K562 (cell line): ENCODE measurements around the gene SPATA6. TPM values are rescaled to one million over a fixed set of nuclear protein-coding genes. Genes with fewer than 3 reads are reported as not detected.

Experiments used
- ATAC-seq: fragments of 200-7000 bp; cut with Tn5 transposase; 3 replicates; pipeline ENCODE4 v1.9.1; 2020; ENCODE audit warnings: moderate library complexity
- BruUV-seq: library from RNA; stranded (reverse); fragments of 400-500 nt; replicated peaks from 2 replicates; lab custom pipeline; 2021; lab: Mats Ljungman, UMichigan
- CTCF ChIA-PET: fragments of 300-600 bp; formaldehyde crosslinking; extraction: SDS; loops from one replicate; lab custom pipeline; 2021; ENCODE audit warnings: low intra/inter-chr PET ratio; lab: Yijun Ruan, JAX
- POLR2A ChIA-PET: fragments of 300-600, 350-650 bp; sonication (Branson Sonifier 250); formaldehyde crosslinking; extraction: SDS; loops from one replicate; lab custom pipeline; 2021; ENCODE audit warnings: antibody characterized with exemption, inconsistent platforms; lab: Yijun Ruan, JAX
- DNase-seq, 4 experiments: peaks; one replicate each; pipeline versions ENCODE4 v3.0.0 to v3.0.0-alpha.2; 2011 to 2018; ENCODE audit warnings: low spot score in 3 of 4, mixed read lengths in 3 of 4; ENCODE audit errors: extremely low read depth in 1 of 4
- FAIRE-seq: peaks from 2 replicates; lab custom pipeline; 2011; peaks lifted over from hg19 to GRCh38; lab: Jason Lieb, UNC
- H2AFZ ChIP-seq: 2 replicates; pipeline ENCODE4 v1.6.0; 2011; ENCODE audit warnings: low read depth, low read length, control low read depth, inconsistent platforms
- H3K27ac ChIP-seq: fragments of 200-600 bp; 3 replicates; pipeline ENCODE4 v1.8.0; 2011; ENCODE audit warnings: low read depth, mild to moderate bottlenecking, control low read depth, inconsistent platforms, low read length, moderate library complexity, mixed read lengths; ENCODE audit errors: extremely low read depth
- H3K27me3 ChIP-seq, 2 experiments: fragments of 300-600 bp in 1 of 2; 2 replicates in 1 of 2; 3 replicates in 1 of 2; pipeline versions ENCODE4 v1.6.0 to v1.8.0; 2011; ENCODE audit warnings: inconsistent platforms in 2 of 2, low read length in 2 of 2, mild to moderate bottlenecking in 1 of 2, mixed read lengths in 1 of 2, moderate library complexity in 1 of 2; ENCODE audit not compliant: control insufficient read depth in 2 of 2, insufficient read depth in 2 of 2
- H3K36me3 ChIP-seq: fragments of 300-600 bp; 3 replicates; pipeline ENCODE4 v1.8.0; 2011; ENCODE audit warnings: mild to moderate bottlenecking, low read length, inconsistent platforms; ENCODE audit not compliant: control insufficient read depth, insufficient read depth
- H3K4me1 ChIP-seq, 2 experiments: fragments of 200-600 bp in 1 of 2; replicated peaks in 1 of 2; 2 replicates in 1 of 2; 3 replicates in 1 of 2; pipeline versions ENCODE4 v1.5.1 to v1.8.0; 2011; ENCODE audit warnings: inconsistent platforms in 2 of 2, low read length in 2 of 2, mild to moderate bottlenecking in 1 of 2, mixed read lengths in 1 of 2, moderate library complexity in 1 of 2; ENCODE audit not compliant: control insufficient read depth in 2 of 2, insufficient read depth in 2 of 2
- H3K4me2 ChIP-seq: 2 replicates; pipeline ENCODE4 v1.6.1; 2011; ENCODE audit warnings: low read length, control low read depth, inconsistent platforms, mixed read lengths; ENCODE audit not compliant: insufficient read depth
- H3K4me3 ChIP-seq: fragments of 200-600 bp; sonication (generic), shearing (Covaris generic); 2 replicates; pipeline ENCODE4 v1.5.1; 2016; ENCODE audit warnings: control low read depth, inconsistent platforms
- H3K79me2 ChIP-seq: fragments of 200-600 bp; 3 replicates; pipeline ENCODE4 v1.8.0; 2011; ENCODE audit warnings: low read length, inconsistent platforms; ENCODE audit not compliant: control insufficient read depth, insufficient read depth
- H3K9ac ChIP-seq, 2 experiments: 2 replicates each; pipeline versions ENCODE4 v1.6.0 to v1.6.1; 2011; ENCODE audit warnings: low read depth in 2 of 2, low read length in 2 of 2, control low read depth in 1 of 2, inconsistent platforms in 1 of 2, mild to moderate bottlenecking in 1 of 2, mixed read lengths in 1 of 2; ENCODE audit not compliant: insufficient read depth in 1 of 2
- H3K9me1 ChIP-seq: one replicate; pipeline ENCODE4 v1.6.0; 2011; ENCODE audit warnings: inconsistent platforms, mild to moderate bottlenecking, low read length, moderate library complexity; ENCODE audit not compliant: control insufficient read depth, insufficient read depth
- H3K9me3 ChIP-seq: replicated peaks from 2 replicates; pipeline ENCODE4 v1.5.1; 2011; ENCODE audit warnings: low read depth, low read length, inconsistent platforms; ENCODE audit not compliant: control insufficient read depth, insufficient read depth
- H4K20me1 ChIP-seq: replicated peaks from 2 replicates; pipeline ENCODE4 v1.6.1; 2011; ENCODE audit warnings: low read length, inconsistent platforms, mixed read lengths; ENCODE audit not compliant: control insufficient read depth, insufficient read depth
- WGBS: fragments of 100-300 bp; shearing (Covaris generic); methylation state at CpG from one replicate; pipeline ENCODE4 v1.1.6; 2016; ENCODE audit warnings: low coverage, mixed read lengths; ENCODE audit not compliant: insufficient coverage; ENCODE audit errors: missing lambda C conversion rate; 5-methylcytosine and 5-hydroxymethylcytosine counted together
- in situ Hi-C: fragments of 300-500 bp; cut with MboI; formaldehyde crosslinking; loops from 4 replicates; pipeline ENCODE4 v1.15.0; 2018; ENCODE audit warnings: inconsistent platforms, mixed read lengths
- intact Hi-C: fragments of 100-400 bp; cut with micrococcal nuclease; formaldehyde crosslinking; loops from 2 replicates; pipeline ENCODE4 v1.14.2; 2022
- polyA plus RNA-seq, 8 experiments: library from polyadenylated mRNA; depleted of rRNA in 4 of 8; stranded (reverse) in 5 of 8; unstranded in 3 of 8; fragments of >200 nt; fragmentation: Nextera tagmentation in 2 of 8; fragmentation: Illumina TruSeq in 1 of 8; extraction: Ambion mirVana in 2 of 8; extraction: Trizol in 1 of 8; gene quantifications; 2 replicates each; pipeline versions ENCODE4 v1.2.1 to v1.2.3, GENCODE V29; 2011 to 2014; ENCODE audit warnings: inconsistent platforms in 1 of 8, missing spikeins in 1 of 8
- total RNA-seq, 7 experiments: library from RNA; depleted of rRNA in 6 of 7; stranded (reverse); fragments of >200 nt in 6 of 7; fragmentation: Illumina TruSeq in 2 of 7; extraction: Trizol in 2 of 7; gene quantifications; 2 replicates each; pipeline versions ENCODE4 v1.2.1 to v1.2.3, GENCODE V29; 2011 to 2021; ENCODE audit warnings: low replicate concordance in 1 of 7
- TF ChIP-seq, protein P1 (sequence below): sonication (generic); formaldehyde crosslinking; IDR thresholded peaks from 2 replicates; pipeline ENCODE4 v1.8.1; 2022; ENCODE audit warnings: missing genetic modification reagents
- TF ChIP-seq, protein P2 (sequence below): sonication (generic); formaldehyde crosslinking; IDR thresholded peaks from 2 replicates; pipeline ENCODE4 v1.8.1; 2023; ENCODE audit warnings: mild to moderate bottlenecking, missing genetic modification reagents
- TF ChIP-seq, protein P3 (sequence below): fragments of 250-450 bp; sonication (Bioruptor Pico); IDR thresholded peaks from 2 replicates; pipeline ENCODE4 v1.5.0; 2022; ENCODE audit warnings: mild to moderate bottlenecking
- TF ChIP-seq, protein P4 (sequence below): fragments of 200-800 bp; sonication (Bioruptor generic); IDR thresholded peaks from 2 replicates; pipeline ENCODE4 v1.6.1; 2017; ENCODE audit warnings: missing genetic modification characterization, missing compliant biosample characterization
- TF ChIP-seq, protein P5 (sequence below), 2 experiments: fragments of 450-650 bp; IDR thresholded peaks; 2 replicates each; pipeline ENCODE4 v1.6.1; 2016; ENCODE audit warnings: mild to moderate bottlenecking in 2 of 2, borderline replicate concordance in 1 of 2, low read depth in 1 of 2, moderate library complexity in 1 of 2

Gene SPATA6
- total and polyA plus RNA-seq, 9 of the 15 experiments (the other 6 are each of a cell fraction or from before 2014, with no cell fraction given) = 0.01 to 0.91 (median 0.18) TPM

DNA sequence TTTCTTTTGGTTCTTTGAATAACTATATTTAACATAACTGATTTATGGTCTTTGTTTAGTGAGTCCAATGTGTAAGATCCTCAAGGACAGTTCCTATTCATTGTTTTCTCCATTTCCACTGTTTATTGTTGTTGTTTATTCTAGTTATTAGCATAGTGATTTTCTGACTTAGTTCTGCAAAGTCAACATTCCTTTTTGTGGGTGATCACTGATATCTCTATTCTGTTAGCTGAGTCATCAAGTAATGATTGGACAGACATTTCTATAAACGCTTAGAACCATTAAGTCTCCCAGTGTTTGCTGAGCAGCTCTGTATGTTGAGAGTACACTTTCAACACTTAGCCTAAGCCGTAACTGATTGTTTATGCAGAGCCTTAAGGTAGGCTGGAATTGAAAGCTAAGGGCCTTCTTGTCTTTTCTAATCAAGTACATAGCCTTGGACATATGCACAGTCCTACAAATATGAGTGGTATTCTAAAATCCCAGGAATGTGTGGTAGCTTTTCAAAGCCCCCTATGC, 162.4 kb downstream of the SPATA6 start:
- FAIRE-seq = no peak
- ATAC-seq = no peak
- TF ChIP-seq, protein P1, sequence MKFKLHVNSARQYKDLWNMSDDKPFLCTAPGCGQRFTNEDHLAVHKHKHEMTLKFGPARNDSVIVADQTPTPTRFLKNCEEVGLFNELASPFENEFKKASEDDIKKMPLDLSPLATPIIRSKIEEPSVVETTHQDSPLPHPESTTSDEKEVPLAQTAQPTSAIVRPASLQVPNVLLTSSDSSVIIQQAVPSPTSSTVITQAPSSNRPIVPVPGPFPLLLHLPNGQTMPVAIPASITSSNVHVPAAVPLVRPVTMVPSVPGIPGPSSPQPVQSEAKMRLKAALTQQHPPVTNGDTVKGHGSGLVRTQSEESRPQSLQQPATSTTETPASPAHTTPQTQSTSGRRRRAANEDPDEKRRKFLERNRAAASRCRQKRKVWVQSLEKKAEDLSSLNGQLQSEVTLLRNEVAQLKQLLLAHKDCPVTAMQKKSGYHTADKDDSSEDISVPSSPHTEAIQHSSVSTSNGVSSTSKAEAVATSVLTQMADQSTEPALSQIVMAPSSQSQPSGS = no peak
- TF ChIP-seq, protein P2, sequence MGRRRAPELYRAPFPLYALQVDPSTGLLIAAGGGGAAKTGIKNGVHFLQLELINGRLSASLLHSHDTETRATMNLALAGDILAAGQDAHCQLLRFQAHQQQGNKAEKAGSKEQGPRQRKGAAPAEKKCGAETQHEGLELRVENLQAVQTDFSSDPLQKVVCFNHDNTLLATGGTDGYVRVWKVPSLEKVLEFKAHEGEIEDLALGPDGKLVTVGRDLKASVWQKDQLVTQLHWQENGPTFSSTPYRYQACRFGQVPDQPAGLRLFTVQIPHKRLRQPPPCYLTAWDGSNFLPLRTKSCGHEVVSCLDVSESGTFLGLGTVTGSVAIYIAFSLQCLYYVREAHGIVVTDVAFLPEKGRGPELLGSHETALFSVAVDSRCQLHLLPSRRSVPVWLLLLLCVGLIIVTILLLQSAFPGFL (CRISPR knock-in tag) = no peak
- TF ChIP-seq, protein P3, sequence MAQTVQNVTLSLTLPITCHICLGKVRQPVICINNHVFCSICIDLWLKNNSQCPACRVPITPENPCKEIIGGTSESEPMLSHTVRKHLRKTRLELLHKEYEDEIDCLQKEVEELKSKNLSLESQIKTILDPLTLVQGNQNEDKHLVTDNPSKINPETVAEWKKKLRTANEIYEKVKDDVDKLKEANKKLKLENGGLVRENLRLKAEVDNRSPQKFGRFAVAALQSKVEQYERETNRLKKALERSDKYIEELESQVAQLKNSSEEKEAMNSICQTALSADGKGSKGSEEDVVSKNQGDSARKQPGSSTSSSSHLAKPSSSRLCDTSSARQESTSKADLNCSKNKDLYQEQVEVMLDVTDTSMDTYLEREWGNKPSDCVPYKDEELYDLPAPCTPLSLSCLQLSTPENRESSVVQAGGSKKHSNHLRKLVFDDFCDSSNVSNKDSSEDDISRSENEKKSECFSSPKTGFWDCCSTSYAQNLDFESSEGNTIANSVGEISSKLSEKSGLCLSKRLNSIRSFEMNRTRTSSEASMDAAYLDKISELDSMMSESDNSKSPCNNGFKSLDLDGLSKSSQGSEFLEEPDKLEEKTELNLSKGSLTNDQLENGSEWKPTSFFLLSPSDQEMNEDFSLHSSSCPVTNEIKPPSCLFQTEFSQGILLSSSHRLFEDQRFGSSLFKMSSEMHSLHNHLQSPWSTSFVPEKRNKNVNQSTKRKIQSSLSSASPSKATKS (CRISPR knock-in tag) = no peak
- TF ChIP-seq, protein P4, sequence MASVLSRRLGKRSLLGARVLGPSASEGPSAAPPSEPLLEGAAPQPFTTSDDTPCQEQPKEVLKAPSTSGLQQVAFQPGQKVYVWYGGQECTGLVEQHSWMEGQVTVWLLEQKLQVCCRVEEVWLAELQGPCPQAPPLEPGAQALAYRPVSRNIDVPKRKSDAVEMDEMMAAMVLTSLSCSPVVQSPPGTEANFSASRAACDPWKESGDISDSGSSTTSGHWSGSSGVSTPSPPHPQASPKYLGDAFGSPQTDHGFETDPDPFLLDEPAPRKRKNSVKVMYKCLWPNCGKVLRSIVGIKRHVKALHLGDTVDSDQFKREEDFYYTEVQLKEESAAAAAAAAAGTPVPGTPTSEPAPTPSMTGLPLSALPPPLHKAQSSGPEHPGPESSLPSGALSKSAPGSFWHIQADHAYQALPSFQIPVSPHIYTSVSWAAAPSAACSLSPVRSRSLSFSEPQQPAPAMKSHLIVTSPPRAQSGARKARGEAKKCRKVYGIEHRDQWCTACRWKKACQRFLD (CRISPR knock-in tag) = no peak
- TF ChIP-seq, protein P5, sequence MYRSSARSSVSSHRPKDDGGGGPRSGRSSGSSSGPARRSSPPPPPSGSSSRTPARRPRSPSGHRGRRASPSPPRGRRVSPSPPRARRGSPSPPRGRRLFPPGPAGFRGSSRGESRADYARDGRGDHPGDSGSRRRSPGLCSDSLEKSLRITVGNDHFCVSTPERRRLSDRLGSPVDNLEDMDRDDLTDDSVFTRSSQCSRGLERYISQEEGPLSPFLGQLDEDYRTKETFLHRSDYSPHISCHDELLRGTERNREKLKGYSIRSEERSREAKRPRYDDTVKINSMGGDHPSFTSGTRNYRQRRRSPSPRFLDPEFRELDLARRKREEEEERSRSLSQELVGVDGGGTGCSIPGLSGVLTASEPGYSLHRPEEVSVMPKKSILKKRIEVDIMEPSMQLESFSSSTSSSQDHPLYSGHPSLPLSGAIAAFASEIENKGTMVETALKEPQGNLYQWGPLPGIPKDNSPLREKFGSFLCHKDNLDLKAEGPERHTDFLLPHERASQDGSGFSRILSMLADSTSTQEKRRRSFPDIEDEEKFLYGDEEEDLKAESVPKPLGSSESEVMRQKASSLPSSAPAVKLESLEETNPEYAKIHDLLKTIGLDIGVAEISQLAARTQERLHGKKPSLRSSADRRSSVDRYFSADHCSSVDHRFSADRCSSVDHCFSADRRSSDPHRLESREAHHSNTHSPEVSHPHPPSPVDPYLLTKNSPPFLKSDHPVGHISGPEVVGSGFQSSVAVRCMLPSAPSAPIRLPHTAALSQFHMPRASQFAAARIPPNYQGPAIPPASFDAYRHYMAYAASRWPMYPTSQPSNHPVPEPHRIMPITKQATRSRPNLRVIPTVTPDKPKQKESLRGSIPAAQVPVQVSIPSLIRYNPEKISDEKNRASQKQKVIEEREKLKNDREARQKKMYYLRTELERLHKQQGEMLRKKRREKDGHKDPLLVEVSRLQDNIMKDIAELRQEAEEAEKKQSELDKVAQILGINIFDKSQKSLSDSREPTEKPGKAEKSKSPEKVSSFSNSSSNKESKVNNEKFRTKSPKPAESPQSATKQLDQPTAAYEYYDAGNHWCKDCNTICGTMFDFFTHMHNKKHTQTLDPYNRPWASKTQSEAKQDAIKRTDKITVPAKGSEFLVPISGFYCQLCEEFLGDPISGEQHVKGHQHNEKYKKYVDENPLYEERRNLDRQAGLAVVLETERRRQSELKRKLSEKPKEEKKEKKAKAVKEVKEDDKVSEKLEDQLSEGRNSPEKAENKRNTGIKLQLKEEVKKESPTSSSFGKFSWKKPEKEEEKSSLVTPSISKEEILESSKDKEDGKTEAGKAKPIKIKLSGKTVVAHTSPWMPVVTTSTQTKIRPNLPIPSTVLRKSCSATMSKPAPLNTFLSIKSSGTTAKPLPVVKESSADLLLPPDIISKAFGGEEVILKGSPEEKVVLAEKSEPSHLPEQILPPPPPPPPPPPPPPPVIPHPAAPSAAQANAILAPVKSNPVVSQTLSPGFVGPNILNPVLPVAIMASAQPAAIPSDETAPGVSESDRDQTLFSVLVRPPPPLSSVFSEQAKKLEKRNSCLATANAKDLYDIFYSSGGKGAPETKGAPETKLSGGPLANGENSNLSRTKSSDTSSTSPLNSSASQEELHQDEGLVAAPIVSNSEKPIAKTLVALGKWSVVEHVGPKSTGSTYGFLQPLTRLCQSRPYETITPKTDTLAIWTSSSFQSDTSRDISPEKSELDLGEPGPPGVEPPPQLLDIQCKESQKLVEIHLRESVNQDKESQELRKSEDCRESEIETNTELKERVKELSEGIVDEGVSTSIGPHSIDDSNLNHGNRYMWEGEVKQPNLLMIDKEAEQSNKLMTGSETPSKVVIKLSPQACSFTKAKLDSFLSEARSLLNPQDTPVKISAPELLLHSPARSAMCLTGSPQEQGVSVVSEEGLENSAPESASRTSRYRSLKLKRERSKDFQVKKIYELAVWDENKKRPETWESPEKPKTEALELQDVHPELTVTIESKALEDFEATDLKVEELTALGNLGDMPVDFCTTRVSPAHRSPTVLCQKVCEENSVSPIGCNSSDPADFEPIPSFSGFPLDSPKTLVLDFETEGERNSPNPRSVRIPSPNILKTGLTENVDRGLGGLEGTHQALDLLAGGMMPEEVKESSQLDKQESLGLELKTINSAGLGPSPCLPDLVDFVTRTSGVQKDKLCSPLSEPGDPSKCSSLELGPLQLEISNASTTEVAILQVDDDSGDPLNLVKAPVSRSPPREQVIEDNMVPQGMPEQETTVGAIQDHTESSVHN (IDR thresholded peaks at IDR 0.05; ENCODE audit: borderline replicate concordance in 1 of 2, low read depth in 1 of 2) = no peak

More for the DNA sequence above, 162.4 kb downstream of the SPATA6 start:
- Histone ChIP-seq H2AFZ (no peak overlapping the region), H4K20me1 (no peaks in the 10 kb centered on the region), H3K4me3 (no peak overlapping the region), H3K27ac (no peak overlapping the region), H3K9me1 (no peaks in the 10 kb centered on the region), H3K9me3 (no peaks in the 10 kb centered on the region), H3K36me3 (no peaks in the 10 kb centered on the region), H3K4me1 (no peaks in the 10 kb centered on the region), H3K27me3 (no peaks in the 10 kb centered on the region), H3K79me2 (no peaks in the 10 kb centered on the region), H3K4me2 (no peak overlapping the region), H3K9ac (no peak overlapping the region)
- 2% methylated on average over 2 of the region's 2 CpGs for WGBS
- ChIA-PET CTCF (no interaction called here), POLR2A (no interaction called here)
- in situ Hi-C loops (no loop called here), intact Hi-C loops (no loop called here)
- no TSS peak for BruUV-seq
- no peak for DNase-seq
